Lung microvascular endothelial cell (primary cell): ENCODE results near the gene HSPB6. TPM values are rescaled to one million over a fixed set of nuclear protein-coding genes. Genes with fewer than 3 reads are reported as not detected.
"Not testable (repeated sequence)": the region's sequence is repeated elsewhere in the genome, so short reads cannot be mapped to it uniquely, and the experiment has no call there.

Experiments
- DNase-seq, 2 donors: peaks; one replicate each; pipeline versions ENCODE4 v3.0.0 to v3.0.0-alpha.2; 2010; ENCODE audit warnings: low read depth in 2 of 2
- total RNA-seq: library from RNA; depleted of rRNA; stranded (reverse); fragments of >200 nt; gene quantifications from 2 replicates; pipeline ENCODE4 v1.2.1, GENCODE V29; 2014

HSPB6 gene, protein sequence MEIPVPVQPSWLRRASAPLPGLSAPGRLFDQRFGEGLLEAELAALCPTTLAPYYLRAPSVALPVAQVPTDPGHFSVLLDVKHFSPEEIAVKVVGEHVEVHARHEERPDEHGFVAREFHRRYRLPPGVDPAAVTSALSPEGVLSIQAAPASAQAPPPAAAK
- total RNA-seq = 0.20 and 0.22 TPM in 2 replicates

DNA sequence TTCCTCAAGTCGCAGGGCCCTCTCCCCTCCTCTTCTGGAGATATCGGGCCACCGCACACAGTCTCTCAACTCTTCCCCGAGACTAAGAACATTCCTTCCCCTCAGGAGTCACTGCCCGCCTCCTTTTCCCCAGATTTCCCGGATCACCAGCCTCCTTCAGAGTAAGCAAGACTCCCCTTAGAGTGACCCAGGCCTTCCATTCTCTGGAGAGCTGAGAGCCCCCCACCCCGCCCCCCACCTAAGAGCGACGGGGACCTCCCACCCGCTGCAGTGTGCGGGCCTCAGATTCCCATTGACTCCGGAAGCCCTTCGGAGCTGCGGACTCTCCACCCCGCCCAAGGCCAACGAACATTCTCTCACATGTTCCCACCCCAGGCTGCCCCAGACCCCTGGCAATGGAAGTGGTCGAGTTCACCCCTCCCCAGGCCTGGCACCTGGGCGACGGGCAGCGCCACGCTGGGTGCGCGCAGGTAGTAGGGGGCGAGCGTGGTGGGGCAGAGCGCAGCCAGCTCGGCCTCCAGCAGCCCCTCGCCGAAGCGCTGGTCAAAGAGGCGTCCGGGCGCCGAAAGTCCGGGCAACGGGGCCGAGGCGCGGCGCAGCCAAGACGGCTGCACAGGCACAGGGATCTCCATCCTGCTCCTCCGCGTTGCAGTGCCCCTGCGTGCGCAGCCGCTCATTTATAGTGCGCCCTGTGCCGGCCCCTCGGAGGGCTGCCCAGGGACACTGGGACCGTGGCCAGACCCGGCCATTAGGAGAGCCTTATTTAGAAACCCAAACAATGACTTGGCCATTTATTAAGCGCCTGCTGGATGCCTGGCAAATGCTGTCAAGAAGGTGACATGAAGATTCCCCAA, at the start of gene HSPB6:
TSS of gene HSPB6 (minus strand) at position 653 of the 854 bp plus-strand sequence. CDS start at position 632, 21 bp downstream.
- DNase-seq = peak; percentile 31 to 37

DNA sequence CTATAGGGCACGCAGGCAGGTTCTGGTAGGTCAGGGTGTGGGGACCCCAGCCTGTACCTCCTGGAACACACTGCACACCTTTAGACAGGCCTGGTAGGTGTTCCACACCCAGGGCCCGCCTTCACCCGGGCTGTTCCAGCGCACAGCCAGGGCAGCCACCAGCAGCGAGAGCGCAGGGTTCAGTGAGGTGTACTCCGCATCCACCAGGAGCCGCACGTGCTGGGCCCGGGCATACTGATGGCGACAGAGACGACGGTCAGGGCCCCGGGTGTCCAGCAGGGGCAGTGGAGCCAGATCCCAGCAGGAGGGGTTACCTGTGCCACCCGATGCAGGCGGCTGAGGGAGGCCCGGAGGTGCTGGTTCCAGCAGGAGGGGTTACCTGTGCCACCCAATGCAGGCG, 49.8 kb upstream of the HSPB6 start:
- no peak for DNase-seq

DNA sequence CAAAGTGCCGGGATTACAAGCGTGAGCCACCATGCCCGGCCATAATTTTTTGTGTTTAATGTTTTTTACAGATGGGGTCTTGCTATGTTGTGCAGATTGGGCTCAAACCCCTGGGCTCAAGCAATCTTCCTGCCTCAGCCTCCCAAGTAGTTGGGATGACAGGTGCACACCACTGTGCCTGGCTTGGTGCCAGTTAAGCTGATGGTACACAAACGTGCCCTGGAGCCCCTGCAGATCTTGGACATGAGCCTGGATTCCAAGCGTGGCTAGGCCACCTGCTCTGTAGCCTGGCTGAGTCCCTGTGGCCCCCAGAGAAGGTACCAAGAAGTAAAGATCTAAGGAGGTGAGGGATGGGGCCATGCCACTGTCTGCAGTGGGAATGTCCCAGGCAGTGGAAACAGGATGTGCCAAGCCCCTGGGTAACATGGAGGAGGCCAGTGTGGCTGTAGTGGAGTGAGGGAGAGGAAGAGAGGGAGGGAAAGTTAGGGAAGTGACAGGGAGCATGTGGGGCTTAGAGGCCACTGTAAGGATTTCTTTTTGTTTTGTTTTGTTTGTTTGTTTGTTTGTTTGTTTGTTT, 48.8 kb upstream of the HSPB6 start:
- DNase-seq = no peak

DNA sequence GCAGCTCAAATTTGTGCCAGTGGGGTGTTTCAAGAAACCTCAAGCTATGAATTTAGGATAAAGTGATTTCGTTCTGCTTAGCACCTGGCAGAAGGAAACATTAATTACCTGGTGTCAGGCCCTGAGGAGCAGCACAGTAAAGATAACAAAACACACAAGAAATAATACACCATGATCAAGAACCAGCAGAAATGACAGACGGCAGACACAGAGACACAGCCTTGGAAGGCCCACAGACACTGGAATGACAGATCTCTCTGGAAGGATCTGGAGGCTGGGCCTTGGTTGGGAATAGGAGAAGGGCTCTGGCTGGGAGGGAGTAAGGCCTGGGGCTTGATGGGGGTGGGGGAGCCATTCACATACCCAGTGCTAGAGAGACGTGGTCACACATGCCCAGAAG, 45.0 kb upstream of the HSPB6 start:
- DNase-seq = no peak

DNA sequence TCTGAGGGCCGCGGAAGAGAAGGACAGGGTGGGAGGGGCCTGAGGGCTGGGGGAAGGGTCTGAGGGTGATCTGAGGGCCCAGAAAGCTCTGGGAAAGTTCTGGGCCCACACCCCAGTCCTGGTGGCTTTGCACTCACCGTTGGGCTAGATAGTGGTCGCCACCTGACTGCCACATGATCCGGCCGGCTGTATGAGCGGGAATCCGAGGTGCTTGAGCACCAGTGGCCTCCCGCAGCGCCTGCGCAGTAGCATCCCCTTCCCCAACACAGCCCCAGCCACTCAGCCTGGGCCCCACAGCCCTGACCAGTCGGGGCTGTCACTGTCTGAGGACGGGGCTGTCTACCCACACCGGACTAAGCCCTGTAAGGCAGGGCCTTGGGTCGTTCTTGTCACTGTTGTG, 40.8 kb upstream of the HSPB6 start:
- DNase-seq = no peak

DNA sequence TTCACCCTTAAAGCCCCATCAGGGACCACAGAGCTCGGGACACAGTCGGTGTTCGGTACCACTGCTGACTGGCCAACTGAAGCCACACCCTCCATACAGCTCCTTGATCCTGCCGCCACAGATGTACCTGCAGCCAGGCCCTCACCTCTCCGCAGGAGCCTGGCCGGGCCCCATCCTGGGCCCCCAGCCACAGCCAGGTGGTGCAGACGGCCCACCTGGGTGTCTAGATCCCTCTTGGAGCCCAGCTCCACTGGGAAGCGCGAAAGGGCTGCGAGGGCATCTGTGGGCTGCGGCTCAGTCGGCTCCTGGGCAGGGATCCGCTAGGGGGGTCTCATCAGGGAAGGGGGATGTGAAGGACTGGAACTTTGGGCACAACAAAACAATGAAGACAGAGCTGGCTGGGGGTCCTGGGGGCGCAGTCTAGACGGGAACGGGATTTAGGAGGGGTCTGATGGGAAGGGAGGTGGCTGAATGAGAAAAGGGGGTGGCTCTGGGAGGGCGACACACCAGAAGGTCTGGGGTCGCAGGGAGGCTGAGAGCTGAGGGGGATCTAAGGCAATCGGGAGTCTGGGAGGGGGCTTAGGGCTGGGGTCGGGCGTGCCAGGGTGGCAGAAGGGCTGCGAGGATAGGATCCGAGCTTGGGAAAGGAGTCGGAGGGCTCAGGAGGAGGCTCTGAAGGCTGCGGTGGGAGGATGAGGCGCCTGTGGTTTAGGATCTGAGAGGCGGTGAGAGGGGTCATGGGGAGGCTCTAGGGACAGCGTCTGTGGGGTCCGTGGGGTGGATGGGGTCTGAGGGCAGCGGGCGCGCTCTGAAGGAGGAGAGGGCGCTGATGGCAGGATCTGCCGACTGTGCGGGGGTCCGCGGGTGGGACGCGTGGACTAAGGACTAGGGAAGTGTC, 40.1 kb upstream of the HSPB6 start:
- no peak for DNase-seq

DNA sequence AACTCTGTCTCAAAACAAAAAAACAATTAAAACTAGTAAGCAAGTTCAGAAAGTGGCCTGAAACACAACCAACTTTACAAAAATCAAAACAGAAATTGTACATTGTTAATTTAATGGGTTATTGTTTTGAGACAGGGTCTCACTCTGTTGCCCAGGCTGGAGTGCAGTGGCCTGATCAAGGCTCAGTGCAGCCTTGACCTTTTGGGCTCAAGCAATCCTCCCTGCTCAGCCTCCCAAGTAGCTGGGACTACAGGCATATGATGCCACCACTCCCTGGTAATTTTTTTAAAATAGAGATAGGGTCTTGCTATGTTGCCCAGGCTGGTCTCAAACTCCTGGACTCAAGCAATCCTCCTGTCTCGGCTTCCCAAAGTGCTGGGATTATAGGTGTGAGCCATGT, 38.7 kb upstream of the HSPB6 start:
- DNase-seq = not testable (repeated sequence)

DNA sequence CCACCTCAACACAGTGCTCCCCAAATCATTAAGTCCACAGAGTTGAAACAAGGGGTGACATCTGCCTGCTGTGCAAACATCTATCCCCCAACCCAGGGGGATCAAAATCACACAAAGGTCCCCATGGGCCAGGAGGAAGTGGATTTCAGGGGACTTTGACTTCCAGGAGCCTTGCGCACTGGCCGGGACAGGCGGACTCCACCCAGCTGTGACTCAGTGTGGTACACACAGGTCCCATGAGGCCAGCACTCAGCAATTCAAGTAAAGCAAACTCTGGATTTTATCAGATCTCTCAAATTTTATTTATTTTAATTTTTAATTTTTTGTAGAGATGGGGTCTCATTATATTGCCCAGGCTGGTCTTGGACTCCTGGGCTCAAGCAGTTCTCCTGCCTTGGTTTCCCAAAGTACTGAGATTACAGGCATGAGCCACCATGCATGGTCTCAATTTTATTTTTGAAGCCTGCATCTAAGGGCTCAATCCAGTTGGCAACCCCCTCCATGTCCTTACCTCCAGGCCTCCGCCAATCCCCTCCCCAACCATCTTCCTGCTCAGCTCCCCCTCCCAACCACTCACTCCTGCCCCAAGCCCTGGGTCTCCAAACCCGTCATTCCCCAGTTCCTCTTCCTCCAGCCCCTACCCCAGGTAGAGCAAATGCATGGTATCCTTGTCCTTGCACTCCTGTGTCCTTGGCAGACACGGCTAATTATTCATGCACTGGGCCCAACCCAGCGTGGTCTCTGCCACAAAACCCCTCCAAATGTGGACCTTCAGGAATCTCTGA, 36.7 kb upstream of the HSPB6 start:
- DNase-seq = no peak

DNA sequence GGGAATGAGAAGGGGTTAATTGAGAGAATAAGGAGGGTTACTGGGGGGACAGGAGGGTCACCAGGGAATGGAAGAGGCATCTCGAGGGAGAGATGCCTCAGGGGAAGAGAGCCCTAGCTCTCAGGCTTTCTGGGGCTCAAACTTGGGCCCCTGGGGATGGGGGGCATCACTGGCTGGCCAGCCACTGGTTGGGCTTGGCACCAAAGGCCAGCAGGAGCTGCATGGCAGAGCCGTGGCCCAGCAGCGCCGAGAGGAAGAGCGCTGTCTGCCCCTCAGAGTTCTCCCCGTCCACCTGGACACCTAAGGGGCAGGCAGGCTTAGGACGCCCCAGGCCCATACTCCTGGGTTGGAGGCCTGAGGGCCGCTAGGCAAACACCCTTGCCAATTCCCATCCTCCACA, 36.1 kb upstream of the HSPB6 start:
- no peak for DNase-seq

DNA sequence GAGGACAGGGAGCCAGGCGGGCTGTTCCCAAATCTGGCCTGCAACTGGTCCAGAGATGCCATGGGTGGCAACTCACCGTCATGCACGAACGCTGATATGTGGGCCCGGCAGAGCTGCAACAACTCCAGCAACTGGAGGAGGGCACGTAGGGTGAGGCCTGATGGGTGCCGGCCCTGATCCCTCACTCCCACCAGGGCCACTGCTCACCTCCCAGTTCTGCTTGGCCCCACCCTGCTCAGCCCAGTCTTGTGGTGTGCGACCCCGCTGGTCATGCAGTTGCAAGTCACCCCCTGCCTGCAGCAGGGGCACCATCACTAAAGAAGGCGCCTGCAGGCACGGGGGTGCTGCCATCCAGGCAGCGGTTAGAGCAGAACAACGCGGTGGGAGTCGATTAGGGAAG, 35.5 kb upstream of the HSPB6 start:
- no peak for DNase-seq

DNA sequence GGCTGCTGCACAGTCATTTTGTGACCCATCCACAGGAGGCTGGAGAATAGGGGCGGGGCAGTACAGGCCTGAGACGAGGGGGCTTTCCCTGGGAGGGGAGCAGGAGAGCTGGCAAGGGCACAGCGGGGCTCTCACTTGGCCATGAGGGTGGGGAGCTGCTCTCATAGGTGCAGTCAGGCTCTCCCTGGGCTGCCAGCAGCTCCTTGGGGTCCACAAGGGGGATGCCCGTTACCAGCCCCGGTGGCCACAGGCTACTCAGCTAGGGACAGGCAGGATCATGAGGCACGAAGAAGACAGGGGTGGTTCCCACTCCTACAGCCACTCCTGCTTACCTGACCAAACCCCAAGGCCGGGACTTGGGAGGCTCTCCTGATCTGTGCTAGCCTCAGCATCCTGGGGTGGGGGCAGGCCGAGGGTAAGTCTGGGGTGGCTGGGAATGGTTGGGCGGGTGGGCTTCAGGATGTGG, 35.0 kb upstream of the HSPB6 start:
- no peak for DNase-seq

DNA sequence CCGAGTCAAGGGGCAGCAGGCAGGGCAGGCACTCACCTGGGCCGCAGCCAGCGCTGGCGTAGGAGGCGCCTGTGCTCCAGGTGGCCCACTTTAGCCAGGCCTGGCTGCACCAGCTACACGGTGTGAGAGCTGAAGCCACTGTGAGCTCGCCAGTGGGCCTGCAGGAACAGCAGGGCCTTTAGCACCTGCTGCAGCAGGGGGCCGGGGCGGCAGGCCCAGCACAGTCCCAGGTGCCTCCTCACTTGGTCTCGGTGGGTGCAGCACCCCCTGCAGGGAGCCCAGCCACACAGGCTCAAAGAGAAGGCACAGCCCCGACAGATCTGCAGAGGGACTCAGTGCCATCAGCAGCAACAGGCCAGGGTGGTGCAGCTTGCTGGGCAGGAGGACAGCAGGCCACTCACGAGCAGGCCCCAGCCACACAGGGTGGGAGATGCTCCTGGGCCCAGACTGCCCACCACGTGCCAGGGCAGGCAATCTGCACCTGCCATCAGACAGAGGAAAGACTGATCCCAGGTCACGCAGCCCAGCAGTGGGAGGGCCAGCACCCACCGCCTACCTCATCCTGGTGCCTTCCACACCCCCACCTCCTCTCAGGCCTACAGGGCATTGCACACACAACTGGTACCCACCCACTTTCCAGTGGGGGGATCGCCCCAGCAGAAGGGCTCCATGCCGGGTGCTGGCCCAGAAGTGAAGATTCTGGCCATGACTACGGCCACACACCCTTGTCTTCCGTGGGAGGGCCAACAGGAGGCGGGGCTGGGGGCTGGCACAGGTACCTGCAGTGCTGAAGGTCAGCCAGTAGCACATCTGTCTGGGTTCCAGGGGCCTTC, 34.4 kb upstream of the HSPB6 start:
- DNase-seq = no peak

DNA sequence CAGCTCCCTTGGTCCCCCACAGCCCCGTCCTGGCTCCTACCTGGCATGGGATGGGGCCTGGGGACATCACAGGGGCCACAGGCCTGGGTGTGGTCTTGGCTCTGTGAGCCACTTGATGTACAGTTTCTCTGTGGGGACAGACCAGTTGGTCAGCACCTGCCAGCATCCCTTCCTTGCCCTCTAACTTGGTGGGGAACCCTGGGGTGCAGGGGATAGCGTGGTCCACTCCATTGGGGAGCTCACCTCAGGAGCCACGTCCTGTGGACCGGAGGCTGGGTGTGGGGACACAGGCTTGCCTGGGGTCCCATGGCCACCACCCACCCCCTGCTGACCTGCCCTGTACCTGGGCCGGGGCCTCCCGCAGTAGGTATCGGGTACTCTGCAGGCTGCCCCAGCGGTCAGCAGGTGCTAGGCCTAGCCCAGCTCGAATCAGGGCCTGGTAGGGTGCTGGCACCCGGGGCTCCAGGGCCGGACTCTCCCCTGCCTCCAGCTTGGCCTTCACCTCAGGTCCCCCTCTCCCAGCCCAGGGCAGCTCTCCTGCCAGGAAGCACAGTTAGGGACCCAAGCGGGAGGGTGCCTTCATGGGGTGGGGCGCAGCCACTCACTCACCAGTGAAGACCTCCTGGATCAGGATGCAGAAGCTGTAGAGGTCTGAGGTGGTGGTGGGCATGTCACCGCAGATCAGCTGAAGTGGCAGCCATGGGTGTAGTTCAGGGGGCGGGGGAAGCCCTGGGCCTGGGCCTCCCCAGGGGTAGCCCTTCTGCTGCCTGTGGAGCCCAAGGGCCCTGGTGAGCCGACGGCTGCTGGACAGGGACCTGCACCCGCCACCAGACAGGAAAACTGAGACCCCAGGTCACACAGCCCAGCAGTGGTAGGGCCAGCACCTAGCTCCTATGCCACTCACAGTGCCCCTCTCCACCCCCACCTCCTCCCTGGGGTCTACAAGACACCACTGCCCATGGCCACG, 33.4 kb upstream of the HSPB6 start:
- DNase-seq = no peak

DNA sequence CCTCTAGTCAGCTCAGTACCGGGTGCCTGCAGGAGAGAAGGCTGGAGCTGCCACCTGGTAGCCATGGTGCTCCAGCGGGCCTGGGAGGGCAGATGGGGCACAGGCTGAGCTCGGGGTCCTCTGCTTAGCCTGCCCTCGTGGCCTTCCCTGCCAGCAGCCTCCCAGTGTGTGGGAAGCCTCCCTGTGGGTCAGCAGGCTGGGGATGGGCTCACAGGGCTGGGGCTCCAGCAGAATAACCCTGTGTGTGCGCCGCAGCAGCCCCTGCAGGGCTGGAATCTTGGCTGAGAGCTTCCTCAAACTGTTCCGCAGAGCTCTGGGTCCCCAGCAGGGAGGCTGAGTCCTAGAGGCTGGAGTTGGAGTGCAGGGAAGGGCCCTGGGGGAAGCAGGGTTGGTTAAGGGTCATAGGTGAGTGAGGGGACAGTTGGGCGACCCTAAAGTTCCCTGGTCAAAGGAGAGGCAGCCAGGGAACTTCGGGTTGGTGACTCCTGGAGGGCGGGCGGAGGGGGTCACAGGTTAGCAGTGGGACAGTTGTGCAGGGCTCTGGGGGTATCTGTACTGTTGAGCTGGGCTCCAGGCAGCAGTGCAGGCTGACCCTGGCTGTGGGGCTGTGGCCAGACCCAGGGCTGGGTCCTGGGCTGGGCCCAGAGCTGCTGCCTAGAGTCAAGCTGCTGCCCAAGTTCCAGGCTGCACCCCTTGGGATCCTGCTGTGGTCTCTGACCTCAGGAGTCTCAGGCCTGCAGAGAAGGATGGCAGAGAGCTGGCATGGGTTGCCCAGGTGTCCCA, 32.6 kb upstream of the HSPB6 start:
- no peak for DNase-seq

DNA sequence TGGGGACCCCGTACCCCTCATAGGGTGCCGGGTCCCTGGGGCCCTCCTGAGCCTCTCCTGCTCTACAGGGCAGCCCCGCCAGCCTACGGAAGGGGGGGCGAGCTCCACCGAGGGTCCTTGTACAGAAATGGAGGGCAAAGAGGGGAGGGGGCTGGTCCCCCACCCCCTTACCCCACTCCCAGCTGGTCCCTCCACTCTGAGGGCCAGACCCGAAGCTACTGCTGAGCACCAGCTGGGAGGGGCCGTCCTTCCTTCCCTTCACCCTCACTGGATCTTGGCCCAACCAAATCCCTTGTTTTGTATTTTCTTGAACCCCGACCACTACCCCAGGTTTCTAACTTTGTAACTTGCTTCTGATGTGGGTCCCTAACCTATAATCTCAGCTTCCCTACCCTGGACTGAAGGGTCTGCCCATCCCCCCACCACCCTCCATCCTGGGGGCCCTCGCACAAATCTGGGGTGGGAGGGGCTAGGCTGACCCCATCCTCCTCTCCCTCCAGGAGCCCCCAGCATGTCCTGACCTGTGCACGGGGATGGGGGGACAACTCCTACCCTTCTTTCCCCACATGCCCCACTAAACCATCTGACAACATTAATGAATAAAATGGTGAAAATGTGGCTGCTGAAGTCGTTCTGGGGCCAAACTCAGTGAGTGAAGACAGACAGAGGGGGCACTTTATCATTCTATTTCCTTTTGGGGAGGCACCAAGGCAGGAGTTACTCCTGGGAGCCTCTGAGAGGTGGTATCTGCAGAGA, 31.6 kb upstream of the HSPB6 start:
- DNase-seq = no peak

DNA sequence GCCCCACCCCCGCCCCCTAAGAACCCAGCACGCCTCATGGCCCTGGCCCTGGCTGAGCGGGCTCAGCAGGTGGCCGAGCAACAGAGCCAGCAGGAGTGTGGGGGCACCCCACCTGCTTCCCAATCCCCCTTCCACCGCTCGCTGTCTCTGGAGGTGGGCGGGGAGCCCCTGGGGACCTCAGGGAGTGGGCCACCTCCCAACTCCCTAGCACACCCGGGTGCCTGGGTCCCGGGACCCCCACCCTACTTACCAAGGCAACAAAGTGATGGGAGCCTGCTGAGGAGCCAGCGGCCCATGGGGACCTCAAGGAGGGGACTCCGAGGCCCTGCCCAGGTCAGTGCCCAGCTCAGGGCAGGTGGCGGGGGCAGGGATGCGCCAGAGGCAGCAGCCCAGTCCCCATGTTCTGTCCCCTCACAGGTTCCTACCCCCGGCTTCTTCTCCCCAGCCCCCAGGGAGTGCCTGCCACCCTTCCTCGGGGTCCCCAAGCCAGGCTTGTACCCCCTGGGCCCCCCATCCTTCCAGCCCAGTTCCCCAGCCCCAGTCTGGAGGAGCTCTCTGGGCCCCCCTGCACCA, 30.5 kb upstream of the HSPB6 start:
- no peak for DNase-seq
